GM12873 (cell line): Measurements from ENCODE around the gene ARHGAP21.

ENCODE experiments used
- CTCF ChIP-seq: IDR thresholded peaks from 2 replicates; pipeline ENCODE4 v1.5.1; 2012; ENCODE audit warnings: low read depth, mild to moderate bottlenecking, moderate library complexity, low read length, control low read depth; ENCODE audit not compliant: insufficient read depth; ENCODE audit errors: missing control alignments

Gene ARHGAP21

GRCh38 chr10:24639124-24639523 is 84.6 kb downstream of the ARHGAP21 start:
- no peak for TF ChIP-seq CTCF

- TF ChIP-seq CTCF = no peak
Measured at GRCh38 chr10:24625778-24626177, 97.9 kb downstream of the ARHGAP21 start.

GRCh38 chr10:24623383-24623782 is 100.3 kb downstream of the ARHGAP21 start:
- TF ChIP-seq CTCF = no peak

GRCh38 chr10:24622781-24623301 is 100.8 kb downstream of the ARHGAP21 start:
- TF ChIP-seq CTCF = no peak

GRCh38 chr10:24618401-24618800 is 105.3 kb downstream of the ARHGAP21 start:
- TF ChIP-seq CTCF = no peak

- peak; percentile 83 for TF ChIP-seq CTCF
Measured at GRCh38 chr10:24617771-24618396, 105.8 kb downstream of the ARHGAP21 start.

GRCh38 chr10:24616536-24616935 is 107.2 kb downstream of the ARHGAP21 start:
- no peak for TF ChIP-seq CTCF
